ENCODE measurements around the gene TRAF3IP1.

DNA sequence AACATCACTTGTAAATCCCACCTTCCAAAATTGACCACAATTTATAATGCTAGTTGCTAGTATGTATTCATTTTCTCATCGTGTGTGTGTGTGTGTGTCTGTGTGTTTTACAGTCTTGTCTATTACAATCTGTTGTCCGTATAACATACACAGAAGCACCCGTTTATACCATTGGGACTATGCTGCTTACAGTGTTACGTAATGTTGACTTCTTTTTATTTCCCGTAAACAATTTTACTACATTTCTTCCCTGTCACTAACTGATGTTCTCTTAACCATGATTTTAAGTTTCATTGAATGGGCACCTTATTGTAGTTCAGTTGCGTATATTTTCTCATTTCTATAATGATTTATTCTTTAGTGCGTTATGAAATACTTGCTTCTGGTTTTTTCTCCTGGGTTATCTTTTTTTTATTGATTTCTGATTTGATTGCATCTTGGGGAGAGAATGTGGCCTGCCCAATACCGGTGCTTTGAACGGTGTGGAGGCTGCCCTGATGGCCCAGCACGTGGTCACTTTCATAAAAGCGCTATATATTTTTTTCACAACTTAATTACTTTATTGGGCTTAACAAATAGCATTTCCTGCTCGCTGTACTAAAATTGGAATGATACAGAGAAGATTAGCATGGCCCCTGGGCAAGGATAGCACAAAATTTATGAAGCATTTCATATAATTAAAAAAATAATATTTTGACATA is 91.9 kb downstream of the TRAF3IP1 start:
- TF ChIP-seq, protein P1, sequence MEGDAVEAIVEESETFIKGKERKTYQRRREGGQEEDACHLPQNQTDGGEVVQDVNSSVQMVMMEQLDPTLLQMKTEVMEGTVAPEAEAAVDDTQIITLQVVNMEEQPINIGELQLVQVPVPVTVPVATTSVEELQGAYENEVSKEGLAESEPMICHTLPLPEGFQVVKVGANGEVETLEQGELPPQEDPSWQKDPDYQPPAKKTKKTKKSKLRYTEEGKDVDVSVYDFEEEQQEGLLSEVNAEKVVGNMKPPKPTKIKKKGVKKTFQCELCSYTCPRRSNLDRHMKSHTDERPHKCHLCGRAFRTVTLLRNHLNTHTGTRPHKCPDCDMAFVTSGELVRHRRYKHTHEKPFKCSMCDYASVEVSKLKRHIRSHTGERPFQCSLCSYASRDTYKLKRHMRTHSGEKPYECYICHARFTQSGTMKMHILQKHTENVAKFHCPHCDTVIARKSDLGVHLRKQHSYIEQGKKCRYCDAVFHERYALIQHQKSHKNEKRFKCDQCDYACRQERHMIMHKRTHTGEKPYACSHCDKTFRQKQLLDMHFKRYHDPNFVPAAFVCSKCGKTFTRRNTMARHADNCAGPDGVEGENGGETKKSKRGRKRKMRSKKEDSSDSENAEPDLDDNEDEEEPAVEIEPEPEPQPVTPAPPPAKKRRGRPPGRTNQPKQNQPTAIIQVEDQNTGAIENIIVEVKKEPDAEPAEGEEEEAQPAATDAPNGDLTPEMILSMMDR (IDR thresholded peaks at IDR 0.05), result no peak
- no peak for TF ChIP-seq ZFX (IDR thresholded peaks at IDR 0.05; ENCODE audit: borderline replicate concordance)
